T1000 (cell line): ENCODE measurements around the gene DAGLB.
"Not testable (repeated sequence)": the region's sequence is repeated elsewhere in the genome, so short reads cannot be mapped to it uniquely, and the experiment has no call there.

Source experiments
- DNase-seq: peaks from one replicate; lab custom pipeline; 2025; ENCODE audit warnings: mixed read lengths; lab: John Stamatoyannopoulos, UW

The DAGLB gene

GRCh38 chr7:6460990-6461584, 13.3 kb upstream of the DAGLB start:
- no peak for DNase-seq

GRCh38 chr7:6460303-6460702, 12.5 kb upstream of the DAGLB start:
- DNase-seq = no peak

- DNase-seq = not testable (repeated sequence)
Measured at GRCh38 chr7:6458676-6459075, 10.9 kb upstream of the DAGLB start.

- DNase-seq = peak; percentile 73
Measured at GRCh38 chr7:6453734-6454133, 6.0 kb upstream of the DAGLB start.

GRCh38 chr7:6451224-6451705, 3.5 kb upstream of the DAGLB start:
- no peak for DNase-seq

GRCh38 chr7:6450591-6450990, 2.8 kb upstream of the DAGLB start:
- DNase-seq = not testable (repeated sequence)

- peak; percentile 43 for DNase-seq
Measured at GRCh38 chr7:6449884-6450283, 2.1 kb upstream of the DAGLB start.

- no peak for DNase-seq
Measured at GRCh38 chr7:6448943-6449543, 1.3 kb upstream of the DAGLB start.

GRCh38 chr7:6446838-6447580, 745 bp downstream of the DAGLB start:
- peak; percentile 62 for DNase-seq

- DNase-seq = no peak
Measured at GRCh38 chr7:6444516-6445269, 3.1 kb downstream of the DAGLB start.

- peak; percentile 35 for DNase-seq
Measured at GRCh38 chr7:6443372-6443941, 4.3 kb downstream of the DAGLB start.

GRCh38 chr7:6442114-6442513, 5.6 kb downstream of the DAGLB start:
- DNase-seq = no peak

GRCh38 chr7:6440381-6440780, 7.4 kb downstream of the DAGLB start:
- DNase-seq = no peak

GRCh38 chr7:6438427-6438826, 9.3 kb downstream of the DAGLB start:
- no peak for DNase-seq

- DNase-seq = no peak
Measured at GRCh38 chr7:6437251-6437650, 10.5 kb downstream of the DAGLB start.

GRCh38 chr7:6436385-6436685, 11.4 kb downstream of the DAGLB start:
- DNase-seq = no peak

- peak; percentile 63 for DNase-seq
Measured at GRCh38 chr7:6435486-6436384, 12.0 kb downstream of the DAGLB start.

GRCh38 chr7:6433784-6434615, 13.8 kb downstream of the DAGLB start:
- no peak for DNase-seq

GRCh38 chr7:6432781-6433180, 15.0 kb downstream of the DAGLB start:
- no peak for DNase-seq

- DNase-seq = no peak
Measured at GRCh38 chr7:6430974-6431373, 16.8 kb downstream of the DAGLB start.
